ENCODE results near the gene SLFNL1. TPM values are rescaled to one million over a fixed set of nuclear protein-coding genes. Genes with fewer than 3 reads are reported as not detected.

Gene SLFNL1
- total RNA-seq, 1 donor from 2014 or later = 0.18 TPM

GRCh38 chr1:41020109-41020576 is 1.4 kb downstream of the SLFNL1 start:
- no peak for FAIRE-seq
- no peaks in the 10 kb centered on the region for H3K9me3 Mint-ChIP-seq (ENCODE audit: unreplicated experiment)

GRCh38 chr1:41019353-41019745 is 2.2 kb downstream of the SLFNL1 start:
- H3K9me3 ChIP-seq (ENCODE audit: insufficient read depth, low read depth, low read length) = no peaks in the 10 kb centered on the region
- no peaks in the 10 kb centered on the region for H3K79me2 ChIP-seq (ENCODE audit: insufficient read depth, low read length)
- Mint-ChIP-seq H3K4me1 (ENCODE audit: low read depth, unreplicated experiment) (peaks cover 2% of the 10 kb centered on the region), H3K4me3 (ENCODE audit: unreplicated experiment) (no peak overlapping the region), H3K36me3 (ENCODE audit: low read depth, unreplicated experiment) (peaks cover 9% of the 10 kb centered on the region), H3K27me3 (ENCODE audit: low read depth, unreplicated experiment) (no peaks in the 10 kb centered on the region), H3K9me3 (ENCODE audit: unreplicated experiment) (no peaks in the 10 kb centered on the region), H3K27ac (ENCODE audit: unreplicated experiment) (no peak overlapping the region)
- H2AFZ ChIP-seq (ENCODE audit: low read depth, low read length) = no peak overlapping the region
- H3K4me3 ChIP-seq (ENCODE audit: insufficient read depth, low read depth, low read length) = no peak overlapping the region
- TF ChIP-seq EZH2 (IDR thresholded peaks at IDR 0.05; ENCODE audit: insufficient read depth, low read length) = no peak
- no peak for TF ChIP-seq CTCF (IDR thresholded peaks at IDR 0.05; ENCODE audit: insufficient read depth, low read depth, low read length)
- DNase-seq (ENCODE audit: low read depth) = no peak
- H3K27me3 ChIP-seq (ENCODE audit: insufficient read depth, low read length) = no peaks in the 10 kb centered on the region
- peaks cover 2% of the 10 kb centered on the region for H3K36me3 ChIP-seq (ENCODE audit: insufficient read depth, low read length)
- no peak overlapping the region for H3K4me2 ChIP-seq (ENCODE audit: low read length)
- H3K27ac ChIP-seq (ENCODE audit: low read depth, low read length) = no peak overlapping the region
- no peak for FAIRE-seq
- no peak overlapping the region for H3K9ac ChIP-seq (ENCODE audit: low read length)
- H3K4me1 ChIP-seq (ENCODE audit: insufficient read depth, low read length) = no peaks in the 10 kb centered on the region
- peaks cover 25% of the 10 kb centered on the region for H4K20me1 ChIP-seq (ENCODE audit: insufficient read depth, low read length)

More at GRCh38 chr1:41020109-41020576, 1.4 kb downstream of the SLFNL1 start:
- no peak overlapping the region for H3K4me2 ChIP-seq (ENCODE audit: low read length)
- H3K79me2 ChIP-seq (ENCODE audit: insufficient read depth, low read length) = no peaks in the 10 kb centered on the region
- Mint-ChIP-seq H3K36me3 (ENCODE audit: low read depth, unreplicated experiment) (peaks cover 5% of the 10 kb centered on the region), H3K27ac (ENCODE audit: unreplicated experiment) (no peak overlapping the region), H3K4me3 (ENCODE audit: unreplicated experiment) (no peak overlapping the region), H3K27me3 (ENCODE audit: low read depth, unreplicated experiment) (no peaks in the 10 kb centered on the region), H3K4me1 (ENCODE audit: low read depth, unreplicated experiment) (peaks cover 5% of the 10 kb centered on the region)
- peaks cover 17% of the 10 kb centered on the region for H4K20me1 ChIP-seq (ENCODE audit: insufficient read depth, low read length)
- no peak for DNase-seq (ENCODE audit: low read depth)
- no peaks in the 10 kb centered on the region for H3K9me3 ChIP-seq (ENCODE audit: insufficient read depth, low read depth, low read length)
- H3K4me1 ChIP-seq (ENCODE audit: insufficient read depth, low read length) = no peaks in the 10 kb centered on the region
- H3K4me3 ChIP-seq (ENCODE audit: insufficient read depth, low read depth, low read length) = no peak overlapping the region
- H3K27ac ChIP-seq (ENCODE audit: low read depth, low read length) = no peak overlapping the region
- H3K27me3 ChIP-seq (ENCODE audit: insufficient read depth, low read length) = no peaks in the 10 kb centered on the region
- H2AFZ ChIP-seq (ENCODE audit: low read depth, low read length) = no peak overlapping the region
- peaks cover 2% of the 10 kb centered on the region for H3K36me3 ChIP-seq (ENCODE audit: insufficient read depth, low read length)
- H3K9ac ChIP-seq (ENCODE audit: low read length) = no peak overlapping the region
- no peak for TF ChIP-seq EZH2 (IDR thresholded peaks at IDR 0.05; ENCODE audit: insufficient read depth, low read length)
- TF ChIP-seq CTCF (IDR thresholded peaks at IDR 0.05; ENCODE audit: insufficient read depth, low read depth, low read length) = no peak

GRCh38 chr1:41018018-41018410 is 3.5 kb downstream of the SLFNL1 start:
- no peaks in the 10 kb centered on the region for H3K27me3 ChIP-seq (ENCODE audit: insufficient read depth, low read length)
- no peak overlapping the region for H3K4me2 ChIP-seq (ENCODE audit: low read length)
- Mint-ChIP-seq H3K27ac (ENCODE audit: unreplicated experiment) (no peak overlapping the region), H3K27me3 (ENCODE audit: low read depth, unreplicated experiment) (no peaks in the 10 kb centered on the region), H3K4me1 (ENCODE audit: low read depth, unreplicated experiment) (peaks cover 3% of the 10 kb centered on the region), H3K4me3 (ENCODE audit: unreplicated experiment) (no peak overlapping the region), H3K9me3 (ENCODE audit: unreplicated experiment) (no peaks in the 10 kb centered on the region), H3K36me3 (ENCODE audit: low read depth, unreplicated experiment) (peaks cover 14% of the 10 kb centered on the region)
- DNase-seq (ENCODE audit: low read depth) (no peak), FAIRE-seq (no peak)
- H3K4me3 ChIP-seq (ENCODE audit: insufficient read depth, low read depth, low read length) = no peak overlapping the region
- H3K36me3 ChIP-seq (ENCODE audit: insufficient read depth, low read length) = peaks cover 9% of the 10 kb centered on the region
- TF ChIP-seq CTCF (IDR thresholded peaks at IDR 0.05; ENCODE audit: insufficient read depth, low read depth, low read length) (no peak), EZH2 (IDR thresholded peaks at IDR 0.05; ENCODE audit: insufficient read depth, low read length) (no peak)
- H3K79me2 ChIP-seq (ENCODE audit: insufficient read depth, low read length) = no peaks in the 10 kb centered on the region
- H3K27ac ChIP-seq (ENCODE audit: low read depth, low read length) = no peak overlapping the region
- H4K20me1 ChIP-seq (ENCODE audit: insufficient read depth, low read length) = peaks cover 34% of the 10 kb centered on the region
- no peaks in the 10 kb centered on the region for H3K4me1 ChIP-seq (ENCODE audit: insufficient read depth, low read length)
- no peak overlapping the region for H2AFZ ChIP-seq (ENCODE audit: low read depth, low read length)
- no peaks in the 10 kb centered on the region for H3K9me3 ChIP-seq (ENCODE audit: insufficient read depth, low read depth, low read length)
- no peak overlapping the region for H3K9ac ChIP-seq (ENCODE audit: low read length)

All from astrocyte (in vitro differentiated cells and primary cell).